ENCODE measurements around the gene CWF19L2. TPM values are rescaled to one million over a fixed set of nuclear protein-coding genes. Genes with fewer than 3 reads are reported as not detected.

Gene CWF19L2
- total and polyA plus RNA-seq, 2 of the 8 experiments (the other 6 are each of a cell fraction or from before 2014, with no cell fraction given): 2.2 to 16.6 TPM

DNA sequence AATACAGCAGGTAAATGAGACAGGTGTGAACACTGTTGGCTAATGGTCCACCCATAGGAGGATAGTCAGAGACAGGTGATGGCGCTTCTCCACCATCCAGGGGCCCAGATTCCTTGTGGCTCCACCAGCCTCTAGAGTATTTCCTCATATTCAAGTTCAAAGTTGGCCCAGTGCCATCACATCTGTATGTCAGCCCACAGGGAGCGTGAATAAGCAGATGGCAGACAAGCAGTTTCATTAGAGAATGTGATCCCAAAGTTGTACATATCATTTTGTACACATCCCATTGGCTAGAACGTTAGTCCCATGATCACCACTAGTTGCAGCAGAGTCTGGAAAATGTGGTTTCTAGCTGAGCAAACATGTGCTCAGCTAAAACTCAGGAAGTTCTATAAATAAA lies 11.0 kb upstream of the CWF19L2 start:
- Histone ChIP-seq H3K56ac (replicated peaks; ENCODE audit: insufficient read length, low read depth, low read length) (no peak overlapping the region), H3K4me3 (ENCODE audit: extremely low read depth in 1 of 4, insufficient read depth in 2 of 4, low read depth in 3 of 4, low read length in 4 of 4) (no peak overlapping the region), H3K36me3 (ENCODE audit: control insufficient read depth in 2 of 4, insufficient read depth in 4 of 4, low read length in 3 of 4) (no peaks in the 10 kb centered on the region), H4K5ac (ENCODE audit: insufficient read length, low read depth, low read length) (no peak overlapping the region), H3K9ac (replicated peaks in 1 of 4; ENCODE audit: extremely low read depth in 1 of 4, low read depth in 3 of 4, low read length in 3 of 4) (no peak overlapping the region), H3K23me2 (ENCODE audit: low read depth, low read length) (no peaks in the 10 kb centered on the region), H3K79me2 (ENCODE audit: control insufficient read depth in 1 of 2, insufficient read depth in 2 of 2, low read length in 2 of 2) (no peaks in the 10 kb centered on the region), H3K4me1 (replicated peaks in 1 of 4; ENCODE audit: control insufficient read depth in 3 of 4, insufficient read depth in 4 of 4, low read length in 3 of 4) (no peaks in the 10 kb centered on the region), H2BK20ac (ENCODE audit: low read length) (no peak overlapping the region), H3K18ac (ENCODE audit: extremely low read depth, low read length) (no peak overlapping the region), H2BK5ac (ENCODE audit: low read depth, low read length) (no peak overlapping the region), H3K27me3 (replicated peaks in 1 of 4; ENCODE audit: control insufficient read depth in 3 of 4, extremely low read depth in 1 of 4, insufficient read depth in 3 of 4, low read length in 3 of 4) (no peaks in the 10 kb centered on the region), H3K27ac (ENCODE audit: low read depth, low read length) (no peak overlapping the region), H2BK15ac (ENCODE audit: low read length) (no peak overlapping the region), H2BK120ac (replicated peaks; ENCODE audit: low read depth, low read length) (no peak overlapping the region), H4K91ac (replicated peaks; ENCODE audit: insufficient read length, low read length) (no peak overlapping the region), H2BK12ac (ENCODE audit: low read depth, low read length) (no peak overlapping the region), H2AFZ (ENCODE audit: low read length) (no peak overlapping the region), H3K4me2 (ENCODE audit: insufficient read depth in 1 of 2, low read depth in 2 of 2, low read length in 2 of 2) (no peak overlapping the region), H4K8ac (ENCODE audit: extremely low read depth, insufficient read depth, low read length) (no peak overlapping the region), H2AK5ac (ENCODE audit: low read depth, low read length) (no peak overlapping the region), H3K14ac (ENCODE audit: insufficient read length) (no peak overlapping the region), H3K23ac (ENCODE audit: insufficient read length) (no peak overlapping the region), H3K9me3 (ENCODE audit: insufficient read depth in 2 of 2, low read depth in 1 of 2, low read length in 1 of 2) (peaks cover 0 to 2% of the 10 kb centered on the region in 2 experiments; a peak in 1 of 4 replicates), H3K79me1 (ENCODE audit: low read depth, low read length) (no peaks in the 10 kb centered on the region), H3K4ac (replicated peaks; ENCODE audit: insufficient read length, low read depth, low read length) (no peak overlapping the region), H4K20me1 (replicated peaks in 1 of 2; ENCODE audit: control insufficient read depth in 1 of 2, insufficient read depth in 2 of 2, low read length in 2 of 2) (no peaks in the 10 kb centered on the region)
- ChIA-PET CTCF (ENCODE audit: partially characterized antibody) (no interaction called here), POLR2A (ENCODE audit: partially characterized antibody) (no interaction called here)
- FAIRE-seq: no peak
- DNase-seq (ENCODE audit: low read depth in 1 of 2, low spot score in 2 of 2): no peak
- 90% methylated on average over 3 of the region's 3 CpGs; no CpG with 5 or more reads in 1 of the 2 experiments for WGBS, 2 experiments (ENCODE audit: extremely low coverage in 1 of 2, insufficient coverage in 1 of 2, insufficient read length in 1 of 2, insufficient replicate concordance in 2 of 2, low coverage in 1 of 2, low lambda C conversion rate in 2 of 2, missing lambda C conversion rate in 1 of 2)
- no peak for TF ChIP-seq POLR2A (IDR thresholded peaks at IDR 0.05; ENCODE audit: control extremely low read depth in 1 of 2, low read depth in 2 of 2, low read length in 2 of 2)
- TF ChIP-seq, protein P1, sequence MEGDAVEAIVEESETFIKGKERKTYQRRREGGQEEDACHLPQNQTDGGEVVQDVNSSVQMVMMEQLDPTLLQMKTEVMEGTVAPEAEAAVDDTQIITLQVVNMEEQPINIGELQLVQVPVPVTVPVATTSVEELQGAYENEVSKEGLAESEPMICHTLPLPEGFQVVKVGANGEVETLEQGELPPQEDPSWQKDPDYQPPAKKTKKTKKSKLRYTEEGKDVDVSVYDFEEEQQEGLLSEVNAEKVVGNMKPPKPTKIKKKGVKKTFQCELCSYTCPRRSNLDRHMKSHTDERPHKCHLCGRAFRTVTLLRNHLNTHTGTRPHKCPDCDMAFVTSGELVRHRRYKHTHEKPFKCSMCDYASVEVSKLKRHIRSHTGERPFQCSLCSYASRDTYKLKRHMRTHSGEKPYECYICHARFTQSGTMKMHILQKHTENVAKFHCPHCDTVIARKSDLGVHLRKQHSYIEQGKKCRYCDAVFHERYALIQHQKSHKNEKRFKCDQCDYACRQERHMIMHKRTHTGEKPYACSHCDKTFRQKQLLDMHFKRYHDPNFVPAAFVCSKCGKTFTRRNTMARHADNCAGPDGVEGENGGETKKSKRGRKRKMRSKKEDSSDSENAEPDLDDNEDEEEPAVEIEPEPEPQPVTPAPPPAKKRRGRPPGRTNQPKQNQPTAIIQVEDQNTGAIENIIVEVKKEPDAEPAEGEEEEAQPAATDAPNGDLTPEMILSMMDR (IDR thresholded peaks at IDR 0.05; ENCODE audit: control extremely low read depth in 1 of 3, insufficient read depth in 1 of 3, low read depth in 1 of 3, low read length in 3 of 3): no peak
- no peak for TF ChIP-seq POU5F1 (IDR thresholded peaks at IDR 0.05; ENCODE audit: low read depth, low read length)
- no peak for TF ChIP-seq SP4 (IDR thresholded peaks at IDR 0.05; ENCODE audit: low read length)
- TF ChIP-seq, protein P2, sequence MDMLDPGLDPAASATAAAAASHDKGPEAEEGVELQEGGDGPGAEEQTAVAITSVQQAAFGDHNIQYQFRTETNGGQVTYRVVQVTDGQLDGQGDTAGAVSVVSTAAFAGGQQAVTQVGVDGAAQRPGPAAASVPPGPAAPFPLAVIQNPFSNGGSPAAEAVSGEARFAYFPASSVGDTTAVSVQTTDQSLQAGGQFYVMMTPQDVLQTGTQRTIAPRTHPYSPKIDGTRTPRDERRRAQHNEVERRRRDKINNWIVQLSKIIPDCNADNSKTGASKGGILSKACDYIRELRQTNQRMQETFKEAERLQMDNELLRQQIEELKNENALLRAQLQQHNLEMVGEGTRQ (IDR thresholded peaks at IDR 0.05; ENCODE audit: low read length): no peak
- TF ChIP-seq RFX5 (IDR thresholded peaks at IDR 0.05; ENCODE audit: borderline replicate concordance, low read depth, low read length): no peak
- TF ChIP-seq KDM1A (IDR thresholded peaks at IDR 0.05; ENCODE audit: borderline replicate concordance, low read length): no peak
- TF ChIP-seq TBP (IDR thresholded peaks at IDR 0.05; ENCODE audit: low read depth, low read length): no peak
- no peak for TF ChIP-seq NANOG (IDR thresholded peaks at IDR 0.05; ENCODE audit: insufficient read depth, low read depth, low read length, poor library complexity, severe bottlenecking)
- TF ChIP-seq, protein P3, sequence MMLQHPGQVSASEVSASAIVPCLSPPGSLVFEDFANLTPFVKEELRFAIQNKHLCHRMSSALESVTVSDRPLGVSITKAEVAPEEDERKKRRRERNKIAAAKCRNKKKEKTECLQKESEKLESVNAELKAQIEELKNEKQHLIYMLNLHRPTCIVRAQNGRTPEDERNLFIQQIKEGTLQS (IDR thresholded peaks at IDR 0.05; ENCODE audit: insufficient read depth, low read depth, low read length): no peak
- TF ChIP-seq GABPA (IDR thresholded peaks at IDR 0.05; ENCODE audit: borderline replicate concordance, insufficient read depth, low read length): no peak
